Measurements from ENCODE around the gene CTNNA3. TPM values are rescaled to one million over a fixed set of nuclear protein-coding genes. Genes with fewer than 3 reads are reported as not detected.

CTNNA3 gene
- total RNA-seq, 1 experiment from 2014 or later = 0.32 TPM

DNA sequence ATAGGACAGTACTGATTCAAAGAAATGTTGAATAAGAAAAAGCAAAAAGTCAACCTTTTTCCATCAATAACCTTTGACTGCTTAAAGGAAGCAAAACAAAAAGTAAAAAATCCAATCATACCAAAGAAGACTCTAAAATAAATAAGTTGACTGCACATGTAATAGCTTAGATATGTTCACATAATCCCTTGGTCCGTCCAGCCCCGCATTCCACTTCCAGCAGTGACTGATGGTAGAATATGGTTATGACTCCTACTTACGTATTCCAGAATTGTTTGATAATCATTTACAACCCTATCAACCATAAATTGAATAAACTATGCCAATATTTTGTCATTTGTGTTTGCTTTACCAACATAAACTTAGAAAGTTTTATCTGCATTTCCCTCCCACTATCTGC, 77.9 kb downstream of the CTNNA3 start:
- no peak for DNase-seq (ENCODE audit: low read depth, low spot score)
- Histone ChIP-seq H3K9ac (ENCODE audit: low read length) (no peak overlapping the region), H3K4me1 (ENCODE audit: control insufficient read depth in 1 of 2, insufficient read depth in 2 of 2, low read length in 2 of 2) (no peaks in the 10 kb centered on the region), H3K36me3 (ENCODE audit: control insufficient read depth in 1 of 2, insufficient read depth in 2 of 2, low read length in 2 of 2) (no peaks in the 10 kb centered on the region), H3K4me2 (ENCODE audit: low read length) (no peak overlapping the region), H3K4me3 (replicated peaks in 1 of 2; ENCODE audit: low read depth in 1 of 2, low read length in 2 of 2) (no peak overlapping the region), H3K9me3 (ENCODE audit: control insufficient read depth in 1 of 2, insufficient read depth in 1 of 2, low read depth in 1 of 2, low read length in 2 of 2) (no peaks in the 10 kb centered on the region), H4K20me1 (ENCODE audit: insufficient read depth) (no peaks in the 10 kb centered on the region), H2AFZ (ENCODE audit: low read depth, low read length, poor library complexity, severe bottlenecking) (no peak overlapping the region), H3K27me3 (ENCODE audit: insufficient read depth, low read length) (no peaks in the 10 kb centered on the region), H3K9me2 (ENCODE audit: insufficient read depth) (no peaks in the 10 kb centered on the region; the same call in 1 of the 2 replicates), H3K79me2 (ENCODE audit: insufficient read depth, low read length) (no peaks in the 10 kb centered on the region), H3K27ac (ENCODE audit: low read depth, low read length) (no peak overlapping the region)
- no peak for ATAC-seq
- ChIA-PET CTCF (no interaction called here), RAD21 (ENCODE audit: low non-redundant PET in 1 of 2, low total read pairs in 2 of 2, uncharacterized antibody in 2 of 2, unreplicated experiment in 2 of 2) (no interaction called here), POLR2A (no interaction called here)
- no peak for TF ChIP-seq YY1 (IDR thresholded peaks at IDR 0.05; ENCODE audit: extremely low read depth, insufficient replicate concordance, low read depth, low read length)
- no peak for TF ChIP-seq SP1 (IDR thresholded peaks at IDR 0.05; ENCODE audit: low read depth)
- TF ChIP-seq, protein P1, sequence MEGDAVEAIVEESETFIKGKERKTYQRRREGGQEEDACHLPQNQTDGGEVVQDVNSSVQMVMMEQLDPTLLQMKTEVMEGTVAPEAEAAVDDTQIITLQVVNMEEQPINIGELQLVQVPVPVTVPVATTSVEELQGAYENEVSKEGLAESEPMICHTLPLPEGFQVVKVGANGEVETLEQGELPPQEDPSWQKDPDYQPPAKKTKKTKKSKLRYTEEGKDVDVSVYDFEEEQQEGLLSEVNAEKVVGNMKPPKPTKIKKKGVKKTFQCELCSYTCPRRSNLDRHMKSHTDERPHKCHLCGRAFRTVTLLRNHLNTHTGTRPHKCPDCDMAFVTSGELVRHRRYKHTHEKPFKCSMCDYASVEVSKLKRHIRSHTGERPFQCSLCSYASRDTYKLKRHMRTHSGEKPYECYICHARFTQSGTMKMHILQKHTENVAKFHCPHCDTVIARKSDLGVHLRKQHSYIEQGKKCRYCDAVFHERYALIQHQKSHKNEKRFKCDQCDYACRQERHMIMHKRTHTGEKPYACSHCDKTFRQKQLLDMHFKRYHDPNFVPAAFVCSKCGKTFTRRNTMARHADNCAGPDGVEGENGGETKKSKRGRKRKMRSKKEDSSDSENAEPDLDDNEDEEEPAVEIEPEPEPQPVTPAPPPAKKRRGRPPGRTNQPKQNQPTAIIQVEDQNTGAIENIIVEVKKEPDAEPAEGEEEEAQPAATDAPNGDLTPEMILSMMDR (IDR thresholded peaks at IDR 0.05 in 2 of 3, conservative IDR thresholded peaks at IDR 0.05 in 1 of 3; ENCODE audit: borderline replicate concordance in 1 of 3, insufficient read depth in 1 of 3, low read depth in 2 of 3, low read length in 2 of 3) = no peak
- no peak for TF ChIP-seq JUND (IDR thresholded peaks at IDR 0.05)
- TF ChIP-seq SIN3A (IDR thresholded peaks at IDR 0.05; ENCODE audit: low read depth) = no peak
- no peak for TF ChIP-seq ELF1 (IDR thresholded peaks at IDR 0.05; ENCODE audit: borderline replicate concordance, low read depth)
- TF ChIP-seq EZH2phosphoT487 (IDR thresholded peaks at IDR 0.05; ENCODE audit: borderline replicate concordance) = no peak
- TF ChIP-seq SRF (IDR thresholded peaks at IDR 0.05; ENCODE audit: low read depth) = no peak
- TF ChIP-seq, protein P2, sequence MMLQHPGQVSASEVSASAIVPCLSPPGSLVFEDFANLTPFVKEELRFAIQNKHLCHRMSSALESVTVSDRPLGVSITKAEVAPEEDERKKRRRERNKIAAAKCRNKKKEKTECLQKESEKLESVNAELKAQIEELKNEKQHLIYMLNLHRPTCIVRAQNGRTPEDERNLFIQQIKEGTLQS (IDR thresholded peaks at IDR 0.05) = no peak
- no peak for TF ChIP-seq RAD21 (IDR thresholded peaks at IDR 0.05; ENCODE audit: low read depth)
- TF ChIP-seq CEBPB (IDR thresholded peaks at IDR 0.05; ENCODE audit: low read depth) = no peak
- no peak for TF ChIP-seq EZH2 (IDR thresholded peaks at IDR 0.05)
- TF ChIP-seq, protein P3, sequence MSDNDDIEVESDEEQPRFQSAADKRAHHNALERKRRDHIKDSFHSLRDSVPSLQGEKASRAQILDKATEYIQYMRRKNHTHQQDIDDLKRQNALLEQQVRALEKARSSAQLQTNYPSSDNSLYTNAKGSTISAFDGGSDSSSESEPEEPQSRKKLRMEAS (IDR thresholded peaks at IDR 0.05) = no peak
- TF ChIP-seq POLR2A (IDR thresholded peaks at IDR 0.05; ENCODE audit: borderline replicate concordance, extremely low read depth, insufficient read depth, insufficient read length) = no peak
- TF ChIP-seq POLR2AphosphoS5 (IDR thresholded peaks at IDR 0.05; ENCODE audit: low read depth, low read length) = no peak
- TF ChIP-seq ZFX (IDR thresholded peaks at IDR 0.05) = no peak
- no peak for TF ChIP-seq TCF7L2 (IDR thresholded peaks at IDR 0.05; ENCODE audit: borderline replicate concordance, extremely low read depth, insufficient read depth, insufficient read length)
- no peak for TF ChIP-seq FOSL1 (IDR thresholded peaks at IDR 0.05; ENCODE audit: low read depth)
- no peak for TF ChIP-seq EGR1 (IDR thresholded peaks at IDR 0.05; ENCODE audit: low read depth)
- TF ChIP-seq, protein P4, sequence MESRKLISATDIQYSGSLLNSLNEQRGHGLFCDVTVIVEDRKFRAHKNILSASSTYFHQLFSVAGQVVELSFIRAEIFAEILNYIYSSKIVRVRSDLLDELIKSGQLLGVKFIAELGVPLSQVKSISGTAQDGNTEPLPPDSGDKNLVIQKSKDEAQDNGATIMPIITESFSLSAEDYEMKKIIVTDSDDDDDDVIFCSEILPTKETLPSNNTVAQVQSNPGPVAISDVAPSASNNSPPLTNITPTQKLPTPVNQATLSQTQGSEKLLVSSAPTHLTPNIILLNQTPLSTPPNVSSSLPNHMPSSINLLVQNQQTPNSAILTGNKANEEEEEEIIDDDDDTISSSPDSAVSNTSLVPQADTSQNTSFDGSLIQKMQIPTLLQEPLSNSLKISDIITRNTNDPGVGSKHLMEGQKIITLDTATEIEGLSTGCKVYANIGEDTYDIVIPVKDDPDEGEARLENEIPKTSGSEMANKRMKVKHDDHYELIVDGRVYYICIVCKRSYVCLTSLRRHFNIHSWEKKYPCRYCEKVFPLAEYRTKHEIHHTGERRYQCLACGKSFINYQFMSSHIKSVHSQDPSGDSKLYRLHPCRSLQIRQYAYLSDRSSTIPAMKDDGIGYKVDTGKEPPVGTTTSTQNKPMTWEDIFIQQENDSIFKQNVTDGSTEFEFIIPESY (IDR thresholded peaks at IDR 0.05; ENCODE audit: extremely low read depth, insufficient replicate concordance, low read length) = no peak
- no TSS peak for BruUV-seq (replicated peaks)
- intact Hi-C loops (cut with micrococcal nuclease) = no loop called here
